ENCODE data around the gene PIP5K1C. TPM values are rescaled to one million over a fixed set of nuclear protein-coding genes. Genes with fewer than 3 reads are reported as not detected.
A peak's percentile ranks its signal among the peaks of the same experiment; 100 is the strongest.

PIP5K1C gene
- total and polyA plus RNA-seq, 9 of the 15 experiments (the other 6 are each of a cell fraction or from before 2014, with no cell fraction given), result 0.38 to 22.1 (median 4.1) TPM

- TF ChIP-seq ZNF124 (CRISPR knock-in tag; IDR thresholded peaks at IDR 0.05) (no peak), CTCF (IDR thresholded peaks at IDR 0.05 in 2 of 3, conservative IDR thresholded peaks at IDR 0.05 in 1 of 3; ENCODE audit: insufficient read depth in 2 of 3, low read depth in 1 of 3, low read length in 3 of 3) (peak in 1 of 3 experiments; percentile 11; a peak in 1 of 6 replicates), ZSCAN29 (IDR thresholded peaks at IDR 0.05) (peak; percentile 92), E2F3 (CRISPR knock-in tag; IDR thresholded peaks at IDR 0.05) (no peak), TCF7L2 (IDR thresholded peaks at IDR 0.05; ENCODE audit: low read depth, low read length) (0 out of 2 replicates have a peak, but pooled peaks have one; percentile 37), E4F1 (CRISPR knock-in tag; IDR thresholded peaks at IDR 0.05; ENCODE audit: borderline replicate concordance) (no peak), CEBPZ (IDR thresholded peaks at IDR 0.05; ENCODE audit: borderline replicate concordance, low read depth, low read length) (no peak), SREBF2 (CRISPR knock-in tag; IDR thresholded peaks at IDR 0.05) (no peak), ETV1 (tag; conservative IDR thresholded peaks at IDR 0.05; ENCODE audit: low read depth) (peak; percentile 77), CGGBP1 (CRISPR knock-in tag; IDR thresholded peaks at IDR 0.05) (no peak; the same call in 1 of the 2 replicates)
- TF ChIP-seq, protein P1, sequence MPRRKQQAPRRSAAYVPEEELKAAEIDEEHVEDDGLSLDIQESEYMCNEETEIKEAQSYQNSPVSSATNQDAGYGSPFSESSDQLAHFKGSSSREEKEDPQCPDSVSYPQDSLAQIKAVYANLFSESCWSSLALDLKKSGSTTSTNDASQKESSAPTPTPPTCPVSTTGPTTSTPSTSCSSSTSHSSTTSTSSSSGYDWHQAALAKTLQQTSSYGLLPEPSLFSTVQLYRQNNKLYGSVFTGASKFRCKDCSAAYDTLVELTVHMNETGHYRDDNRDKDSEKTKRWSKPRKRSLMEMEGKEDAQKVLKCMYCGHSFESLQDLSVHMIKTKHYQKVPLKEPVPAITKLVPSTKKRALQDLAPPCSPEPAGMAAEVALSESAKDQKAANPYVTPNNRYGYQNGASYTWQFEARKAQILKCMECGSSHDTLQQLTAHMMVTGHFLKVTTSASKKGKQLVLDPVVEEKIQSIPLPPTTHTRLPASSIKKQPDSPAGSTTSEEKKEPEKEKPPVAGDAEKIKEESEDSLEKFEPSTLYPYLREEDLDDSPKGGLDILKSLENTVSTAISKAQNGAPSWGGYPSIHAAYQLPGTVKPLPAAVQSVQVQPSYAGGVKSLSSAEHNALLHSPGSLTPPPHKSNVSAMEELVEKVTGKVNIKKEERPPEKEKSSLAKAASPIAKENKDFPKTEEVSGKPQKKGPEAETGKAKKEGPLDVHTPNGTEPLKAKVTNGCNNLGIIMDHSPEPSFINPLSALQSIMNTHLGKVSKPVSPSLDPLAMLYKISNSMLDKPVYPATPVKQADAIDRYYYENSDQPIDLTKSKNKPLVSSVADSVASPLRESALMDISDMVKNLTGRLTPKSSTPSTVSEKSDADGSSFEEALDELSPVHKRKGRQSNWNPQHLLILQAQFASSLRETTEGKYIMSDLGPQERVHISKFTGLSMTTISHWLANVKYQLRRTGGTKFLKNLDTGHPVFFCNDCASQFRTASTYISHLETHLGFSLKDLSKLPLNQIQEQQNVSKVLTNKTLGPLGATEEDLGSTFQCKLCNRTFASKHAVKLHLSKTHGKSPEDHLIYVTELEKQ (CRISPR knock-in tag; IDR thresholded peaks at IDR 0.05), result no peak
- TF ChIP-seq, protein P2, sequence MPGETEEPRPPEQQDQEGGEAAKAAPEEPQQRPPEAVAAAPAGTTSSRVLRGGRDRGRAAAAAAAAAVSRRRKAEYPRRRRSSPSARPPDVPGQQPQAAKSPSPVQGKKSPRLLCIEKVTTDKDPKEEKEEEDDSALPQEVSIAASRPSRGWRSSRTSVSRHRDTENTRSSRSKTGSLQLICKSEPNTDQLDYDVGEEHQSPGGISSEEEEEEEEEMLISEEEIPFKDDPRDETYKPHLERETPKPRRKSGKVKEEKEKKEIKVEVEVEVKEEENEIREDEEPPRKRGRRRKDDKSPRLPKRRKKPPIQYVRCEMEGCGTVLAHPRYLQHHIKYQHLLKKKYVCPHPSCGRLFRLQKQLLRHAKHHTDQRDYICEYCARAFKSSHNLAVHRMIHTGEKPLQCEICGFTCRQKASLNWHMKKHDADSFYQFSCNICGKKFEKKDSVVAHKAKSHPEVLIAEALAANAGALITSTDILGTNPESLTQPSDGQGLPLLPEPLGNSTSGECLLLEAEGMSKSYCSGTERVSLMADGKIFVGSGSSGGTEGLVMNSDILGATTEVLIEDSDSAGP (CRISPR knock-in tag; IDR thresholded peaks at IDR 0.05), result no peak
These were observed 21.0 kb upstream of the PIP5K1C start (continued) for GRCh38 chr19:3721131-3721886.
